ENCODE results near the gene KICS2.

- TF ChIP-seq ARNT (IDR thresholded peaks at IDR 0.05) (no peak), SUZ12 (IDR thresholded peaks at IDR 0.05) (no peak), TARDBP (IDR thresholded peaks at IDR 0.05) (no peak), ELF4 (IDR thresholded peaks at IDR 0.05) (no peak)
Measured at GRCh38 chr12:64205542-64205941, 16.6 kb downstream of the KICS2 start.

Data from HEK293T (cell line).